DMS153 treated with DMSO at 0.1 percent for 48 hours (cell line): ENCODE data around the gene ELOVL5.
"Not testable (repeated sequence)": the region's sequence is repeated elsewhere in the genome, so short reads cannot be mapped to it uniquely, and the experiment has no call there.

Experiments
- DNase-seq: peaks from one replicate; lab custom pipeline; 2025; ENCODE audit not compliant: unreplicated experiment; lab: John Stamatoyannopoulos, UW

The ELOVL5 gene

GRCh38 chr6:53306217-53306616, 42.5 kb downstream of the ELOVL5 start:
- DNase-seq = not testable (repeated sequence)

DNA sequence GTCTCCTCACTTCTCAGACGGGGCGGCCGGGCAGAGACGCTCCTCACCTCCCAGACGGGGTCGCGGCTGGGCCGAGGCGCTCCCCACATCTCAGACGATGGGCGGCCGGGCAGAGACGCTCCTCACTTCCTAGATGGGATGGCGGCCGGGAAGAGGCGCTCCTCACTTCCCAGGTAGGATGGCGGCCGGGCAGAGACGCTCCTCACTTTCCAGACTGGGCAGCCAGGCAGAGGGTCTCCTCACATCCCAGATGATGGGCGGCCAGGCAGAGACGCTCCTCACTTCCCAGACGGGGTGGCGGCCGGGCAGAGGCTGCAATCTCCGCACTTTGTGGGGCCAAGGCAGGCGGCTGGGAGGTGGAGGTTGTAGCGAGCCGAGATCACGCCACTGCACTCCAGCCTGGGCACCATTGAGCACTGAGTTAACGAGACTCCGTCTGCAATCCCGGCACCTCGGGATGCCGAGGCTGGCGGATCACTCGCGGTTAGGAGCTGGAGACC, 43.2 kb downstream of the ELOVL5 start:
- DNase-seq = not testable (repeated sequence)

DNA sequence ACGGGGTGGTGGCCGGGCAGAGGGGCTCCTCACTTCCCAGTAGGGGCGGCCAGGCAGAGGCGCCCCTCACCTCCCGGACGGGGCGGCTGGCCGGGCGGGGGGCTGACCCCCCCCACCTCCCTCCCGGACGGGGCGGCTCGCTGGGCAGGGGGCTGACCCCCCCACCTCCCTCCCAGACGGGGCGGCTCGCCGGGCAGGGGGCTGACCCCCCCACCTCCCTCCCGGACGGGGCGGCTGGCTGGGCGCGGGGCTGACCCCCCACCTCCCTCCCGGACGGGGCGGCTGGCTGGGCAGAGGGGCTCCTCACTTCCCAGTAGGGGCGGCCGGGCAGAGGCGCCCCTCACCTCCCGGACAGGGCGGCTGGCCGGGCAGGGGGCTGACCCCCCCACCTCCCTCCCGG, 43.8 kb downstream of the ELOVL5 start:
- not testable (repeated sequence) for DNase-seq

- DNase-seq = no peak
Measured at GRCh38 chr6:53302678-53303360, 45.9 kb downstream of the ELOVL5 start.

- DNase-seq = no peak
Measured at GRCh38 chr6:53301801-53302537, 46.8 kb downstream of the ELOVL5 start.

DNA sequence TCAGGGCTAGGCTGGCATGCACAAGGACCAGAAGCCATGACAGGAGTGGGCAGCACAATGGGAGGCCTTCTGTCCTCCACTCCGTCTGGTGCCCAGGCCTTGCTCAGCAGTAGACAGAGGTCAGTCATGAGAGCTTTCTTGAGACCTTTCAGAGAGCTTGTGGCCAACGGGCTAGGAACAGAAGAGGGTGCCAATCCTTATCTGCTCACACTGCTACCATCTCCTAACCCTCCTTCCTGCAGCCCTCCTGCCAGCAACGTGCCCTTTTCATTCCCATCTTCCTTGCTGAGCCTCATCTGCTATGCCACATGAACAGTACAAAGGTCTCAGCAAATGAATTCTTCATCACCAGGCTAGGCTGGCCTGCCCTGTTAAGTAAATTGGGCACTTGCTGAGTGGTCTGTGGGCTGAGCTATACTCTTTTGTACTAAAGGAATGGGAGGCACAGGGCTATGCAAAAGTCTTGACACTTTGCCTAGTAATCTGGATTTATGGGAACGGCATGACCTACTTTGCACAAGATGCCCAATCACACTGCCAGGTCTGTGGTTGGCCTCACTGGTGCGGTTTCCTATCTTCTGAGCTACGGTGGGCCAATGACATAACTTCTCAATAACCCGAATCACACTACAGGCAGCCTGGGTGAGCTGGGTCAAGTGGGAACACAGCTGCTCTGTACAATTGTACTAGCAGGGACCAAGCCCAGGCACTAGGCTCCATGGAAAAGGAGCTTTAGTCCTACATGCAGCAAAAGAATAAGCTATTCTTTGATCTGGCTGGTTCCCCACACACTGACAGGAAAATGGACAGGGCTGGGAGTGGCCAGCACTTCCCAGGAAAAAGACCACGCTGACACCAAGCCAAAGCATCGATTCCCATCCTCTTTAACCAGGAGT, 47.8 kb downstream of the ELOVL5 start:
- no peak for DNase-seq

DNA sequence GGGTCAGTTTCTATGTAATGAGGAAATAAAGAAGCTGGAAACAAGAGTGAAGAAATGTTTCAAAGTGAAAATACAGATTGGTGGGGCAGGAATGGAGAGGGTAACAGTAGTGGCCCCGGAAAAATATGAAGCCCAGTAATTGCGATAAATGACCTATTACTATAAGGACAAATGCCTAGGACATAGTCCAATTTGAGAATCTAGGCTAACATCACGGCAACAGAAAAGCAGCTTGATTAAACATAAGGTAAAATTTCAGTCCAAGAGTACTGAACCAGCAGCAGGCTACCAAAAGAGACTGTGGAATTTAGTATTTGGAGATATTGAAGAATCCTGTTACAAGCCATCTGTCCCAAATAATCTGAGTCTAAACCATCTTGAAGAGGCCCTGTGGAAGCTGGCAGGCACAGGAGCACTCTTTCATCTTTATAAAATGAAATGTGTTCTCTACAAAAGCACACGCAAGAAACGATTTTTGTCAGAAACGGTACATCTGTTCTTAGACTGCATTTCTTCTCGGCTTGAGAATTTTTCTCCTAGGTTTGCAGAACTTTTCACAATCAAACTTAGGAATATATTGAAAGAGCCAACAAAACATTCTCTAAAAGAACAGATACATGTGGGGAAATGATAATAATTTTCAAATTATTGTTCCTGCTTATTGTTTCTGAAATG, 49.3 kb downstream of the ELOVL5 start:
- no peak for DNase-seq

GRCh38 chr6:53297004-53297403, 51.7 kb downstream of the ELOVL5 start:
- no peak for DNase-seq

GRCh38 chr6:53295176-53295575, 53.6 kb downstream of the ELOVL5 start:
- DNase-seq = no peak

DNA sequence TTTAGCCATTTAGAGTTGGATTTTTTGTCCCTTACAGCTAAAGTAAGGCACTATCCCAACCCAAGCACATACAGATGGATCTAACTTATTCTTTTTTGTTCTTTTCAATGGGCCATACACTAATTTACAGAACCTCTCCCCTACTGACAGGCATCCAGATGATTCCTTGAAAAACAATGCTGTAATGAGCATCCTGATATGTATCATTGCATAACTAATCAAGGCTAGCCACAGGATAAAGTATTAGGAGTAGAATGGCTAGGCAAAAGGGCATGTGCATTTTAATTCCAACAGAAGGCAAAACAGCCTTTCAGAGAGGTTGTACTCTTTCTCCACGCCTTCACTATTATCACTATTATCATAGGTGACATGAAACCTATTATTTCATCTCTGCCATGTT, 54.1 kb downstream of the ELOVL5 start:
- DNase-seq = no peak

DNA sequence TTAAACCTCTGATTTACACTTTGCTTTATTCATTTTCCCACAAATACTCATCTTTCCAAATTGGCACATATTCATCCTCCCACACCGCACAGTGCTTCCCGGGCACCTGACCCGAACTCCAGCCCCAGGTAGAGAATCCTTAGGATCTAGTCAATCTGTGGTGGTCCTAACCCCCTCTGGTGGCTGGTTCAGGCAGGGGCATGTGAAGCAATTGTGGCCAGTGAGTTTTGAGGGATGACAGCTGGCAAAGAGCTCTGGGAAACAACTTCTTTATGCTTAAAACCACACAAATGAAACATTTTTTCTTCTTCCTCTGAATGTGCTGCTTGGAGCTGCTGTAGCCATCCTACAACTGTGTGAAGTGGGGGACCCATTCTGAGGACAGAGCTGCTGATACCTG, 54.7 kb downstream of the ELOVL5 start:
- no peak for DNase-seq

DNA sequence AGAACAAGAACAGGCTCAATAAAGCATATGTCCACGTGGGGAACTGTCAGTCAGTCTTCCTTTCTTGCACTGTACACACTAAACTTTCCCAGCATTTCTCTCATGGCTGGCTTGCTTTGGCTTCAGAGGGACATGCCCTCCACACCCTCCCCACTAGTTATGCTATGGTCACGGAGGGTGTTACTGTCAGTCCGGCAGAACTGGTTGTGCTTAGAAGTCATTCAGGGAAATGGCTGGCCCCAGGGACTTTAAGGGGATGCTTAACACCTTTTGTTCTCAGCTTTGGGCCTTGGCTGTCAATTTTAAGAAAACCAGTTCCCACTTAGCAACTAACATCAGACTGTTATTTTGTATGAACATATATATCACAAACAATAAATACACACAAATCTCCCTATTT, 55.1 kb downstream of the ELOVL5 start:
- DNase-seq = no peak

DNA sequence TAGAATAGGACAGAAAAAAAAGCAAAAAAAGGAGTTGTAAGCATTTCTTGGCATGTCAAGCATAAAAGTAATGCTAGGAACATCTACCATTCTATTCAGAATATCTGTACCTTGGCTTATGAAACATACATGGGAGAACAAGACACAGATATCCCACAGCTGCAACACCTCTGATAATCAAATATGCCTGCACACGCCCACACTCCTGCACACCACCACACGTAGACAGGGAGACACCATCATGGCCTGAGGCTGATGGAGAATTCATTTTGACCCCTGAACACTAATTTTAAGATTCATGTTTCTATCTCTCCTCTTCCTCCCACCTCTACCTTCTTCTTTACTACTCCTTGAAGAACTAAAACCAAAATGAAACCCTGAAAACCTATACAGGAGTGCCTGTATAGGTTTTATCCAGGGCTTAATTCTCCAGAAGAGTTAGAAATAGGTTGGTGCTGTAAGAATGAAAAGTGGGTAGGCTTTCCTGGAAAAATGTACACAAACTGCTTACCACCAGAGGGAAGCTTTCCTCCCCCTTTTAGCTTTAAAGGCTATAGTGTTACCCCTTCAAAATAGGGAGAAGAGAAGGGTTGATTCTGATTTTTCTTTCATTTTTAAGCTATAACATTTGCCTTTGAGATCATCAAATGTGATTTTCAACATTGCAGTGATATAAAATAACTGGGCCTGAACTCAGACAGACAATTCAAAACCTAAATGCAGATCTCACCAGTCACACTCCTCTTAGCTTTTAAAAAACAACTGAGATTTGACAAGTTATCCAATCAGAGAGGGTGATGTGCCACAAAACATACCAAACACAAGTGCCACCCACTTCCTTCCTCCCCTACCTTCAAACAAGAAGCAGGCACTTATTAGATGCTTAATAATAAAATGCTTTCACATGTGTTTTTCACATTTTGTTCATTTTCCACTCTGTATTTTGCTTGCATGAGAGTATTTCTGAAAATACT, 57.9 kb downstream of the ELOVL5 start:
- DNase-seq = no peak

DNA sequence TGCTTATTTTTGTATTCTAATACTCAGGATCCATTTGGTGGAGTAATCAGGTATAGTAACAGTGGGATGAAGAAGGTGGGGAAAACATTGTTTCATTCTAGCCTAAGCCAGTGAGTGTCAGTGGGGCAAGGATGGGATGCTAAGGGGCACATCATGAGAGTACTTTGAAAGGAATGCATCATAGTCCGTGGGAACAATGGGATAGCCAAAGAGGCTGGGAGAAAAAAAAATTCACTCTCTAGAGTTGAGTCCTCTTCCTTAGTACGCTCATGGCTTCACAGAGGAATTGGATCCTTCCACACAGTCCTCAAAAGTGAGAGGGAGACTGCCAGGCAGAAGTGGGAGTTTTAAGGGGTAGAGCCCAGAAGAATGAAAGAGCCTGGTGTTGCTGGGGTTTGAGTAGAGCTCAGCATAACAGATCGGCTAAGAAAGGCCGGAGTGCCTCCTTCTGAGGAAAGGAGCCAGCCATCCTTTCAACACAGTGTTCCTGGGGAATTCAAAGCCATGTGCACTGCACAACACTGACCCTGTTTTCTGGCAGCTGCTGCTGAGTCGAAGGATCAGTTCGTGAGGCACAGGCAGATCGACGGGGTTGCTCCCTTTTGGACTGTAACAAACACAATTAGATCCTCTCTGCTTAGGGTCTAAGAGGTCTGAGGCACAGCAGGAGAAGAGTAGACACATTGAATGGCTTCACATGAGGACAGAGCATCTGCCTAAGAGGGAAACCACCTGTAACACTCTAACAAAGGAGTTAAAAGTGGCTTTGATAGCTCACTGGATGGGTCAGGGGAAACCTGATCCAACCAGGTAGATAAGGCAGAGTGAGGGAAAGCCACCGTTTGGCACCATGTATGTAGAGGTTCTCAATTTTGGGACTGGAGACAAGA, 61.2 kb downstream of the ELOVL5 start:
- no peak for DNase-seq

DNA sequence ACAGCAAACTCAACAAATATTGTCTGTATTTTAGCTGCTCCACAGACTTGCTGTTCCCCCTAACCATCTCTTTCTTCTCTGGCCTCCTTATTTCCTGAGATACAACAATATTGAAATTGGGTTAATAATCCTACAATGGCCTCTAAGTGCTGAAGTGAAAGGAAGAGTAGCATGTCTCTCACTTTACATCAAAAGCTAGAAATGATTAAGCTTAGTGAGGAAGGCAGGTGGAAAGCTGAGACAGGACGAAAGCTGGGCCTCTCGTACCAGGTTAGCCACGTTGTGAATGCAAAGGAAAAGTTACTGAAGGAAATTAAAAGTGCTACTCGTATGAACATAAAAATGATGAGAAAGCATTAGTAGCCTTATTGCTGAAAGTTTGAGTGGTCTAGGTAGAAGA, 63.8 kb downstream of the ELOVL5 start:
- DNase-seq = no peak

DNA sequence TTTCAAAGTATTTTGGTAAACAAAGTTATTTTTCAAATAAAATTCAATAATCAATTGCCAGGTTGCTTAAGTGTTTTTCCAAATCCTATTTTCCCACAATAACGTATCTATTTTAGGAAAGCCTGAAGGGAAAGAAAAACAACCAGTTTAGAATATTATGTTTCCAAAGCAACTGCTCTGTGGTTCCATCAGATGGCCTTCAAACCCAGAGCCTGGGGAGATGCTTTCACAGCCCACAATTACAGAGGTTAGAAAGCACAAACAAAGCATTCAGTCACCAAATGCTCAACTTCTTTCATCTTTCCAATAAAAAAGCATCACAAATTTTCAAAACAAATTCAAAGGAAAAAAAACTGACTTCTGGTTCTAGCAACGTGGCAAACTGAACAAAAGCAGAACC, 66.0 kb downstream of the ELOVL5 start:
- no peak for DNase-seq

GRCh38 chr6:53282234-53282633, 66.5 kb downstream of the ELOVL5 start:
- DNase-seq = no peak

GRCh38 chr6:53281518-53282215, 67.1 kb downstream of the ELOVL5 start:
- DNase-seq = no peak
